HG02642 (cell line): ENCODE measurements around the gene CCDC38.
"Not testable (repeated sequence)": the region's sequence is repeated elsewhere in the genome, so short reads cannot be mapped to it uniquely, and the experiment has no call there.

Experiments used
- ATAC-seq: cut with Tn5 transposase; IDR thresholded peaks from one replicate; pipeline ENCODE4 v1.9.1; 2021; ENCODE audit warnings: mild to moderate bottlenecking; ENCODE audit not compliant: unreplicated experiment, poor library complexity

The CCDC38 gene

DNA sequence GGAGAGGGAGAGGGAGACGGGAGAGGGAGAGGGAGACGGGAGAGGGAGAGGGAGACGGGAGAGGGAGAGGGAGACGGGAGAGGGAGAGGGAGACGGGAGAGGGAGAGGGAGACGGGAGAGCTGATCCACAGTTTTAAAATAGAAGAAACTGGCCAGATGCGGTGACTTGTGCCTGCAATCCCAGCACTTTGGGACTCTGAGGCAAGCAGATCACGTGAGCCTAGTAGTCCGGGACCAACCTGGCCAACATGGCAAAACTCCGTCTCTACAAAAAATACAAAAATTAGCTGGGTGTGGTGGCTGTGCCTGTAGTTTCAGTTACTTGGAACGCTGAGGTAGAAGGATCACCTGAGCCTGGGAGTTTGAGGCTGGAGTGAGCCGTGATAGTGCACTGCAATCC lies 100.0 kb downstream of the CCDC38 start:
- ATAC-seq = not testable (repeated sequence)

DNA sequence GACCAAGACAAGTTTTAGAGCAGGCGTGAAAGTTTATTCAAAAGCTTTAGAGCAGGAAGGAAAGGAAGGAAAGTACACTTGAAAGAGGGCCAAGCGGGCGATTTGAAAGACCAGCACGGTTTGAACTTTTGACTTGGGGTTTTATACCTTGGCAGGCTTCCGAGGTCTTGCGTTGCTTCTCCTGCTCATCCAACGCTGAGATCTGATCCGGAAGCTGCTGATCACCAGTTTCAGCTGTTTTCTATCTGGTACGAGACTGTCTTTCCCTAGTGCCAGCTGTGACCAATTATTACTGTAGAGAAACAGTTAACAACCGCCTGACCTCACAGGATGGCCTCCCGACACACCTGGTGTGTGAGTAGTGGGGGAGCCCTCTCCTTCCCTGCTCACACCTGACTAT lies 104.3 kb downstream of the CCDC38 start:
- ATAC-seq = no peak

DNA sequence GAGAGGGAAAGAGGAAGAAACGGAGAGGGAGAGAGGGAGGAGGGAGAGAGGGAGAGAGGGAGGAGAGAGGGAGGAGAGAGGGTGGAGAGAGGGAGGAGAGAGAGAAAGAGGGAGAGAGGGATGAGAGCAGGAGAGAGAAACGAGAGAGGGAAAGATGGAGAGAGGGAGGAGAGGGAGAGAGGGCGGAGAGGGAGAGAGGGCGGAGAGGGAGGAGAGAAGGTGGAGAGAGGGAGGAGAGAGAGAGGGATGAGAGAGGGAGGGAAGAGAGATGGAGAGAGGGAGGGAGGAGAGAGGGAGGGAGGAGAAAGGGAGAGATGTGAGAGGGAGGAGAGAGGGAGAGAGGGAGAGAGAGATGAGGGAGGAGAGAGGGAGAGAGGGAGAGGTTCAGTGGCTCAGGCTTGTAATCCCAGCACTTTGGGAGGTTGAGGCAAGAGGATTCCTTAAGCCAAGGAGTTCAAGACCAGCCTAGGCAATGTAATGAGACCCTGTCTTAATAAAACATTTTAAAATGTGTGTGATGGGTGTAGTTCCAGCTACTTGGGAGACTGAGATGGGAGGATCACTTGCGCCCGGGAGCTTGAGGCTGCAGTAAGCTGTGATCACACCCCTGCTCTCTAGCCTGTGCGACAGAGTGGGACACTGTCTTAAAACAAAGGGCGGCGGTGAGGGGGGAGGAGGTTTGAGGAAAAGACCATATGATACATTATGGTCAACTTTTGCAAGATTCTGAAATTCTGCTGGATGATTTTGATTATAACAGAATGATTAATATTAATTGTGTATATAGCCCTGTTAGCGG lies 105.0 kb downstream of the CCDC38 start:
- ATAC-seq = no peak

DNA sequence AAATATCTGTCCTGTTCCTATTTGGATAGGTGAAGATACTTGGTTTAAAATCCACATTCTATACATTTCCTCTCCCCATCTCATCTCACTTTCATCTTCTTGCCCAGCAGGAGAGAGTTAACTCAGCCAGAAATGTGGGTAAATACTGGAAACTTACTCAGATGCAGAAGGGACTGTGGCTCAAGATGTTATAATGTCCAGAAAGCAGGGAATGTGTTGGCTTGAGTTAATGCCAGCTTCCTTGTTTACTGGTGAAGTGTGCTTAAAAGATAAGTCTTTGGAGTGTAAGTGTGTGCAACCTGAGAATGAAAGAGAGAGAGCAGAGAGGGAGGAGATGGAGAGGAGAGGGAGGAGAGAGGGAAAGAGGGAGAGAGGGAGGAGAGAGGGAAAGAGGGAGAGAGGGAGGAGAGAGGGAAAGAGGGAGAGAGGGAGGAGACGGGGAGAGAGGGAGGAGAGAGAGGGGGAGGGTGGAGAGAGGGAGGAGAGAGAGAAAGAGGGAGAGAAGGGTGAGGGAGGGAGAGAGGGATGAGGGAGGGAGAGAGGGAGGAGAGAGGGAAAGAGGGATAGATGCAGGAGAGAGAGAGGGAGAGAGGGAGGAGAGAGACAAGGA lies 105.7 kb downstream of the CCDC38 start:
- ATAC-seq = no peak

DNA sequence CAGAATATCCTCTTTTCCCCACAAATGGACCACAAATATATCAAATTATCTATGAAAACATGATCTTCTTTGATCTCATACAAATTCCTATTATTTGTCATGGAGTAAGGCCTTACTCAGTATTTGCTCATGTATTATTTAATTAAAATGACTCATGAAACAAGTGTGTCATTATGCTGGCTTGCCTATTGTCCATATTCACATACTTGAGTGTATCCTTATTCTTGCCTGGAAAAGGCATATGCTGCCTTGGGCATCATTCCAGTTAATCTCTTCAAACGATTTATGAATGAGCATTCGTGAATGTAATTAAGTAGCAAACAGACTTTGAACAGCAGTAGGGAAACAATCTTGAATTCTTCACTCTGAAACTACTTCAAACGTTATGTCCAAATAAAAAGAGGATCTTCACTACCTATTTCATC lies 106.2 kb downstream of the CCDC38 start:
- ATAC-seq = no peak

DNA sequence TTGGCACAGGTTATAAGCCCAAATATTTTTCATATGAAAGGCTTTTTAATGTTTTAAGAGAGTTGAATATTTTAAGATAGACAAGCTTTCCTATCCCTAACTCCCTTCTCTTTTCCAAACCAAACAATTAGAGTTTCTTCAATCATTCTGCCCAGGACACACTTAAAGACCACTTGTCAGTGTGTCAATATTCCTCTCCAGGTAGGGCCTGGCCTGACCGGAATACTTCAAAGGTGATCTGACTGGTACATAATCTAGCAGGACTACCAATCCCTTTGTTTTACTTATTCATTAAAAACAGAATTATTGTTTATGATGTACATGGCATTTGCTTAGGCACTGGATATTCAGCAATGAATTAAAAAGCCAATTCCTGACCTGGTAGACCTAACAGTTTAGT lies 107.8 kb downstream of the CCDC38 start:
- no peak for ATAC-seq

DNA sequence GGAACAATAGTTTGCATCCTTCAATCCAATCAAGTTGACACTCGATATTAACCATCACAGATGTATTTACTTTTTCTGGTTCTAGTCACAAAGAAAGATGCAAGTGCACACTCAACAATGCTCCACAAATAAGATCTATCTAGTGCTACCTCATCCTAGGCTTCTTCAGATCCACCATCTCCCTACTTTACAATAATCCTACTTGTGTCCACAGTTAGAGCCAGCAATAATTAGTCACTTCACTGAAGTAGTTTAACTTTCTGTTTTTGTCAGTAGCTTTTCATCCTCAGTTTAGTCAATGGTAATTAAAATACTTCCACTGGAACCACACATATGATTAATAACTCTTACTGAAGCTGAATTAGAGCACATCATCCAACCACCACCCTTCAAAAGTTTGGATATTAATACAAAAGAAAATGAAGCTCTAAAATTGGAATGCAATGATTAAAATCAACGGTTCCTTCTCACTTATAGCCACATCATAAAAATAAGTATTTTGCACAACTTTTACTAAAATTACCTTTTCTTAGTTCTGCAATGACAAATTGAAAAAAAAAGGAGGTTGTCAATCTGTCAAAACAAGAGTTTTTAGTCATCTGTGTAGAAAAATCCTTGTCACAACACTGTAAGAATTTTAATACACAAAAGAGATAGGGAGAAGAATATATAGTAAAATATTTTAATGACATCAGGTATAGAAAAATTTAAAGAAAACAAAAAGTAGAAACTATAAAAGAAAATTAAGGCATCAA lies 111.9 kb downstream of the CCDC38 start:
- no peak for ATAC-seq

DNA sequence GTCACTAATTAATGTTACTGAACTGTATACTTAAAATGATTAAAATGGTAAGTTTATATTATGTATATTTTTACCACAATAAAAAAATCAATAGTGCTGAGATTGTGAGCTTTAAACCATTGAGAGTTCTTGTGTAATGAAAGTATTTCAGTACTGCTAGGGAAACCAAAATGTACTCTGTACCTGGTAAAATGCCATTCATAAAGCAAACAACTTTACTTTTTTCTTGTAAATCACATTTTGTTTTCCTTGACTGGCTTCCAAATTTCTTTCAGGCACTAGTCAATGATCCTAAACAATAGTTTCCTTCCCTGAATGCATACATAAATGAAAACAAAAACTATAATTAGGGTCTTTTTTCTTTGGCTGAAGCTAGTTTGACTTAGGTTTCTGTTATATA lies 113.0 kb downstream of the CCDC38 start:
- no peak for ATAC-seq

DNA sequence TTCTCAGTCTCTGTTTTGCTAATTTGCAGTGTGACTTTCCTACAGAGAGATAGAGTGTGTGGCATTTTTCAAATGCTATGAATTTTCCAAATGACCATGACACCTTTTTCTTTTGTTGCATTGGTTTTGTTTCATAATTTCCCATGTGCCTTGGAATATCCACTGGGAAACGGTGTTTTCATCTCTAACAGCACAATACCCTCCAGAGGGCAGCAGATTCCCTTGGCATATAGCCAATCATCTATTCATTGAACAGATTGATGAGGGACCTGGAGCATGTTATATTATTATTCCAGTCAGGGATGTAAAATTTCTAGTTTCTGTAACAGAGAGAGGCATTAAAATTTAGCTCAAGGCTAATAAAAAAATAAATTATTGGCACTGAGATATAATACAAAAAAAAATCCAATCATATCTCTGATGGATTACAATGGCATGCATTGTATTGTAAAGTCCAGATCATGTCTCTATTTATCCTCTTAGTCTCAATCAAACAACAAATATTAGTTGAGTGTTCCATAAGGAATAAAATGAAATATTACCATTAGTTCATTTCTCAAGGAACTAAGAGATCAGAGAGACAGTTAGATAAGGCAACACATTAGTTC lies 122.2 kb downstream of the CCDC38 start:
- ATAC-seq = no peak
